ENCODE measurements around the gene EDIL3. TPM values are rescaled to one million over a fixed set of nuclear protein-coding genes. Genes with fewer than 3 reads are reported as not detected.

Gene EDIL3
- total and polyA plus RNA-seq, 9 of the 15 experiments (the other 6 are each of a cell fraction or from before 2014, with no cell fraction given) = 0.09 TPM; not detected in 8

- DNase-seq (ENCODE audit: extremely low read depth in 1 of 4, low spot score in 3 of 4) = no peak
- ChIA-PET CTCF (ENCODE audit: low intra/inter-chr PET ratio) (no interaction called here), POLR2A (no interaction called here)
- ATAC-seq = no peak
- no peak overlapping the region for H3K27ac ChIP-seq (ENCODE audit: extremely low read depth, low read depth, low read length)
- FAIRE-seq = no peak
- intact Hi-C loops (cut with micrococcal nuclease) (no loop called here), in situ Hi-C loops (cut with MboI) (no loop called here)
- H4K20me1 ChIP-seq (replicated peaks; ENCODE audit: control insufficient read depth, insufficient read depth, low read length) = no peaks in the 10 kb centered on the region
- no peaks in the 10 kb centered on the region for H3K4me1 ChIP-seq (replicated peaks in 1 of 2; ENCODE audit: control insufficient read depth in 2 of 2, insufficient read depth in 2 of 2, low read length in 2 of 2)
- no TSS peak for BruUV-seq (replicated peaks)
- 0% methylated on average over 1 of the region's 1 CpG for WGBS (ENCODE audit: insufficient coverage, low coverage, missing lambda C conversion rate)
- TF ChIP-seq ZFP30 (CRISPR knock-in tag; IDR thresholded peaks at IDR 0.05; ENCODE audit: borderline replicate concordance) (no peak), POLR2G (IDR thresholded peaks at IDR 0.05; ENCODE audit: low read depth, low read length) (no peak), JUNB (CRISPR knock-in tag; conservative IDR thresholded peaks at IDR 0.05) (no peak), POLR2H (tag; IDR thresholded peaks at IDR 0.05; ENCODE audit: low read depth) (no peak), EHMT2 (IDR thresholded peaks at IDR 0.05) (no peak), ZNF668 (CRISPR knock-in tag; IDR thresholded peaks at IDR 0.05) (no peak), CBX2 (IDR thresholded peaks at IDR 0.05; ENCODE audit: insufficient read depth, low read length, poor library complexity, severe bottlenecking) (no peak), TCF7L2 (IDR thresholded peaks at IDR 0.05; ENCODE audit: low read depth, low read length) (no peak), BRF2 (IDR thresholded peaks at IDR 0.05; ENCODE audit: borderline replicate concordance, insufficient read depth, insufficient read length) (no peak), ZNF212 (CRISPR knock-in tag; IDR thresholded peaks at IDR 0.05) (no peak)
- H3K4me3 ChIP-seq = no peak overlapping the region
- H3K9ac ChIP-seq (ENCODE audit: insufficient read depth in 1 of 2, low read depth in 2 of 2, low read length in 2 of 2) = no peak overlapping the region
- H3K79me2 ChIP-seq (ENCODE audit: control insufficient read depth, insufficient read depth, low read length) = no peaks in the 10 kb centered on the region
- H3K9me1 ChIP-seq (ENCODE audit: control insufficient read depth, insufficient read depth, low read length) = no peaks in the 10 kb centered on the region
- H2AFZ ChIP-seq (ENCODE audit: low read depth, low read length) = no peak overlapping the region
- H3K9me3 ChIP-seq (replicated peaks; ENCODE audit: control insufficient read depth, insufficient read depth, low read depth, low read length) = 0 out of 2 replicates have a peak, but pooled peaks cover 2% of the 10 kb centered on the region
- no peaks in the 10 kb centered on the region for H3K27me3 ChIP-seq (ENCODE audit: control insufficient read depth in 2 of 2, insufficient read depth in 2 of 2, low read length in 2 of 2)
- no peaks in the 10 kb centered on the region for H3K36me3 ChIP-seq (ENCODE audit: control insufficient read depth, insufficient read depth, low read length)
- H3K4me2 ChIP-seq (ENCODE audit: insufficient read depth, low read length) = no peak overlapping the region
These were observed 124.5 kb downstream of the EDIL3 start for GRCh38 chr5:84260140-84260539.

Measured in K562 (cell line).